OCI-LY3 (cell line): ENCODE measurements around the gene SEC16B.

Experiments
- CTCF ChIP-seq: fragments of 200-600, 300-600 bp; sonication (generic); IDR thresholded peaks from 2 replicates; pipeline ENCODE4 v1.5.1; 2014; ENCODE audit warnings: antibody characterized with exemption, low read length, low read depth
- EZH2phosphoT487 ChIP-seq: fragments of 200-600 bp; shearing (Covaris generic); IDR thresholded peaks from 2 replicates; pipeline ENCODE4 v1.6.1; 2018; ENCODE audit warnings: antibody characterized with exemption, mixed run types, low read depth

GRCh38 chr1:177966199-177966598 is 3.7 kb downstream of the SEC16B start:
- no peak for TF ChIP-seq EZH2phosphoT487
- no peak for TF ChIP-seq CTCF
